Spleen (tissue), 11 donors: ENCODE measurements around the gene TET3. TPM values are rescaled to one million over a fixed set of nuclear protein-coding genes. Genes with fewer than 3 reads are reported as not detected.
A peak's percentile ranks its signal among the peaks of the same experiment; 100 is the strongest.

ENCODE experiments used
- DNase-seq: peaks from one replicate; pipeline ENCODE4 v3.0.0-alpha.2; 2020
- H3K27ac ChIP-seq, 8 donors: fragments of 200-600 bp; sonication (generic) in 7 of 8; 1 replicate in 4 of 8; 2 replicates in 4 of 8; pipeline versions ENCODE4 v1.5.0 to v1.8.0; 2016 to 2021; ENCODE audit warnings: inconsistent platforms in 4 of 8, mild to moderate bottlenecking in 4 of 8, moderate library complexity in 1 of 8
- H3K27me3 ChIP-seq, 7 donors: fragments of 200-600 bp; sonication (generic) in 6 of 7; replicated peaks in 1 of 7; 1 replicate in 4 of 7; 2 replicates in 3 of 7; pipeline versions ENCODE4 v1.5.0 to v1.8.0; 2016 to 2021; ENCODE audit warnings: inconsistent platforms in 3 of 7, mild to moderate bottlenecking in 1 of 7
- H3K36me3 ChIP-seq, 6 donors: fragments of 200-600 bp; sonication (generic) in 5 of 6; 1 replicate in 4 of 6; 2 replicates in 2 of 6; pipeline versions ENCODE4 v1.5.0 to v1.8.0; 2016 to 2021; ENCODE audit warnings: inconsistent platforms in 2 of 6
- H3K4me1 ChIP-seq, 6 donors: fragments of 200-600 bp; sonication (generic) in 5 of 6; 1 replicate in 3 of 6; 2 replicates in 3 of 6; pipeline versions ENCODE4 v1.5.0 to v1.8.0; 2016 to 2021; ENCODE audit warnings: inconsistent platforms in 3 of 6
- H3K4me3 ChIP-seq, 8 donors: fragments of 200-600 bp; sonication (generic) in 7 of 8; 1 replicate in 4 of 8; 2 replicates in 4 of 8; pipeline versions ENCODE4 v1.5.0 to v1.8.0; 2016 to 2021; ENCODE audit warnings: inconsistent platforms in 4 of 8, mild to moderate bottlenecking in 4 of 8, moderate library complexity in 2 of 8
- H3K9me3 ChIP-seq, 8 donors: fragments of 200-600 bp; sonication (generic) in 7 of 8; 1 replicate in 4 of 8; 2 replicates in 4 of 8; pipeline versions ENCODE4 v1.5.0 to v1.8.0; 2016 to 2021; ENCODE audit warnings: inconsistent platforms in 4 of 8
- POLR2A ChIP-seq, 3 donors: fragments of 450-650 bp; IDR thresholded peaks; one replicate each; pipeline ENCODE4 v1.5.1; 2017; ENCODE audit warnings: antibody characterized with exemption in 3 of 3, mild to moderate bottlenecking in 1 of 3
- POLR2AphosphoS5 ChIP-seq, 3 donors: sonication (generic); formaldehyde crosslinking; IDR thresholded peaks; one replicate each; pipeline ENCODE4 v1.5.1; 2017; ENCODE audit warnings: antibody characterized with exemption in 3 of 3
- WGBS, 5 donors: extraction: QIAGEN DNeasy Blood & Tissue Kit in 3 of 5; methylation state at CpG; one replicate each; pipeline versions ENCODE4 v1.1.5 to v1.1.7; 2013 to 2018; 5-methylcytosine and 5-hydroxymethylcytosine counted together
- intact Hi-C: fragments of 100-400 bp; cut with DNase I; formaldehyde crosslinking; loops from one replicate; pipeline ENCODE4 v1.15.0; 2023; ENCODE audit warnings: low total_unique reads
- polyA plus RNA-seq, 3 donors: library from polyadenylated mRNA; stranded (reverse); fragments of 200-250 nt; gene quantifications; one replicate each; pipeline ENCODE4 v1.2.1, GENCODE V29; 2013
- total RNA-seq, 7 donors: library from RNA; depleted of rRNA in 3 of 7; stranded (reverse); fragments of >200 nt in 3 of 7; fragmentation: NEBNext Ultra II Directional in 4 of 7; extraction: Animal tissue kit (Norgen Biotek cat#: 25700) in 4 of 7; gene quantifications; one replicate each; pipeline versions ENCODE4 v1.1.0 to v1.2.1, GENCODE V29; 2016 to 2021
- TF ChIP-seq, protein P1 (sequence below), 11 experiments: fragments of 200-600 bp in 7 of 11; fragments of 450-650 bp in 4 of 11; sonication (generic) in 4 of 11; IDR thresholded peaks in 8 of 11; conservative IDR thresholded peaks in 3 of 11; 1 replicate in 7 of 11; 2 replicates in 4 of 11; pipeline versions ENCODE4 v1.4.0 to v1.8.0; 2016 to 2021; ENCODE audit warnings: antibody characterized with exemption in 11 of 11, inconsistent platforms in 4 of 11, mild to moderate bottlenecking in 1 of 11
- donor health status: healthy with polysubstance abuse.
- donor health status: DM: no; HTN: no; CAD: no; lungs with moderate emphysema.
- donor health status: DM: no; HTN: no; CAD: no.
- donor health status: Bipolar disorder and iron deficiency.
- donor health status: healthy.
- donor health status: DM: no; HTN: no; CAD: no.
- donor health status: DM: yes; HTN: yes; CAD: no.

Gene TET3
- total and polyA plus RNA-seq, 10 donors, result 1.6 to 27.6 (median 19.9) TPM

DNA sequence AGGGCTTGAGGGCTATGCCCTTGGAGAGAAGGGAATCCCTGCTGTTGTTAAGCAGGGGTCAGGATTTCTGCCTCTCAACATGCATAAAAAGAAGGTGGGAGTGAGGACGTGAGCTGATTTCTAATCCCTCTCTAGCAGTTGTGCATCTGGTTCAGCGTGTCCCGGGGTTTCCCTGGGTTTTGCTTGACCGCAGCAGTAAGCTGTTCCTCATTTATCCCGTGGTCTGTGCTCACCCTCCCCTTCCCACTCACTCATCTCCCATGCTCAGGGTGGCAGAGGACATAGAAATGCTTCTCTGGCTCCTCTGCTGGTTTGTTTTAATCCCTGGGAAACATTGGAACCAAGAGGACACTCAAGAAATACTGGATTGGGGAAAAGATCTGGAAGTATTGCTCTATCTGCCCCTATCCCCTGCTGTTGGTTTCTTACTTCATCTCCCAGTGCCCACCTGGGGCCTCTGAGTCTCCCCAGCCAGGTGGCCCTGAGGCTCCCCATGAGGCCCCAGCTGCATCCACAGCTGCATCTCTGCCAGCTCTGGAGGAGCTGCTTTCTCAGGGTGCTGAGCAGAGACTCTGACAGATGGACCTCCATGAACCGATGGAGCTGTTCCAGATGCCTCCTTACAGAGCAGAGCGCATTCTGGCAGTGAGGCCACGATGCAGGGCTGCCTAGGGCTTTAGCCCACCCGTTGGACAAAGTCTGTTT, 36.1 kb downstream of the TET3 start:
- H3K9me3 ChIP-seq, result no peaks in the 10 kb centered on the region
- H3K27me3 ChIP-seq, result no peaks in the 10 kb centered on the region
- H3K4me3 ChIP-seq, result no peak overlapping the region
- DNase-seq, result peak; percentile 72
- H3K27ac ChIP-seq, result peak overlapping the region in 1 of 8 donors; percentile 9
- H3K4me1 ChIP-seq, result peaks cover 4 to 71% (median 34%) of the 10 kb centered on the region in 6 donors
- WGBS, 5 donors, result 56 to 69% (median 67%) methylated on average over 9 of the region's 9 CpGs
- H3K36me3 ChIP-seq, result peaks cover 0 to 6% (median 0%) of the 10 kb centered on the region in 6 donors
- intact Hi-C loops, result no loop called here
- TF ChIP-seq POLR2AphosphoS5 (IDR thresholded peaks at IDR 0.05), result peak in 1 of 3 donors; percentile 29
- TF ChIP-seq POLR2A (IDR thresholded peaks at IDR 0.05), result no peak

DNA sequence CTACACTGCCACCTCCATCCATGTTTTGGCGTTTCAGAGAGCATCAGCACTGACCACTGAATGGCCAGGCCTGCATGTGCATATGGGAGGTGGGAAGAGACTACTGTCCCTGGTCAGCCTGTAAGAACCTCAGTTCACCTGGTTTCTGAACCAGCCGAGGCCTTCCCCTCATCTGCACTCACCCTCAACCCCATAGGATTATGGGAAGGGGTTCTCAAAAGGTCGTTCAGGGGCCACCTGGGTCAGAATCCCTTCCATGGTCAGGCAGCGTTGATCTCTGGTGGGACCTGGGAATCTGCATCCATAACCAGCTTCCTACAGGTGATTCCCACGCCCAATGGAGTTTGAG, 36.7 kb downstream of the TET3 start:
- WGBS, 5 donors, result 84 to 91% (median 86%) methylated on average over 5 of the region's 5 CpGs
- TF ChIP-seq, protein P1, sequence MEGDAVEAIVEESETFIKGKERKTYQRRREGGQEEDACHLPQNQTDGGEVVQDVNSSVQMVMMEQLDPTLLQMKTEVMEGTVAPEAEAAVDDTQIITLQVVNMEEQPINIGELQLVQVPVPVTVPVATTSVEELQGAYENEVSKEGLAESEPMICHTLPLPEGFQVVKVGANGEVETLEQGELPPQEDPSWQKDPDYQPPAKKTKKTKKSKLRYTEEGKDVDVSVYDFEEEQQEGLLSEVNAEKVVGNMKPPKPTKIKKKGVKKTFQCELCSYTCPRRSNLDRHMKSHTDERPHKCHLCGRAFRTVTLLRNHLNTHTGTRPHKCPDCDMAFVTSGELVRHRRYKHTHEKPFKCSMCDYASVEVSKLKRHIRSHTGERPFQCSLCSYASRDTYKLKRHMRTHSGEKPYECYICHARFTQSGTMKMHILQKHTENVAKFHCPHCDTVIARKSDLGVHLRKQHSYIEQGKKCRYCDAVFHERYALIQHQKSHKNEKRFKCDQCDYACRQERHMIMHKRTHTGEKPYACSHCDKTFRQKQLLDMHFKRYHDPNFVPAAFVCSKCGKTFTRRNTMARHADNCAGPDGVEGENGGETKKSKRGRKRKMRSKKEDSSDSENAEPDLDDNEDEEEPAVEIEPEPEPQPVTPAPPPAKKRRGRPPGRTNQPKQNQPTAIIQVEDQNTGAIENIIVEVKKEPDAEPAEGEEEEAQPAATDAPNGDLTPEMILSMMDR (IDR thresholded peaks at IDR 0.05 in 8 of 11, conservative IDR thresholded peaks at IDR 0.05 in 3 of 11), result no peak
- no peak for TF ChIP-seq POLR2AphosphoS5 (IDR thresholded peaks at IDR 0.05)
- TF ChIP-seq POLR2A (IDR thresholded peaks at IDR 0.05), result no peak
- Histone ChIP-seq H3K4me3 (no peak overlapping the region), H3K9me3 (no peaks in the 10 kb centered on the region), H3K27ac (peak overlapping the region in 2 of 8 donors; percentile 1 to 3), H3K4me1 (peaks cover 9 to 77% (median 39%) of the 10 kb centered on the region in 6 donors), H3K36me3 (peaks cover 0 to 6% (median 0%) of the 10 kb centered on the region in 6 donors), H3K27me3 (no peaks in the 10 kb centered on the region)
- intact Hi-C loops, result no loop called here
- DNase-seq, result peak; percentile 66

DNA sequence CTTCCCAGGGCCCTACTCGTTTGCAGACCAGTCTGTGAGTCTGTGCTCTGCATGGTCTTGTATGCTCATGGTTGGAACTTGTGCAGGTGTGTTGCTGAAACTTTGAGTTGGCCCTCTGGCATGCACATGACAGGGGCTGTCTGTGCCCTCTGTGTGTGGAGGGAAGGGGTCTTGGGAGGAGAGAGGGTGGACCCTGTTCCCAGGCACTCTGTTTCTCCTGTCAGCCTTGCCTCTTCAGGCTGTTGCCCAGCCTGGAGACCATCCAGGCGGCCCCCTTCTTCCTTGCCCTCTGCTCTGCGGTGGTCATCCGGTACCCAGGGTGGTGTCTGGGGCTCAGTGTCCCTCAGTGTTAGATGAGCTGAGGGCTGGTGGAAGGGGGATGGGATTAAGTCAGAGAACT, 39.5 kb downstream of the TET3 start:
- Histone ChIP-seq H3K27me3 (no peaks in the 10 kb centered on the region), H3K4me3 (no peak overlapping the region), H3K36me3 (peaks cover 0 to 6% (median 0%) of the 10 kb centered on the region in 6 donors), H3K9me3 (peaks cover 0 to 4% (median 0%) of the 10 kb centered on the region in 8 donors), H3K27ac (no peak overlapping the region), H3K4me1 (peaks cover 10 to 89% (median 55%) of the 10 kb centered on the region in 6 donors)
- intact Hi-C loops, result no loop called here
- TF ChIP-seq POLR2AphosphoS5 (IDR thresholded peaks at IDR 0.05), result no peak
- peak; percentile 62 for DNase-seq
- 73 to 87% (median 84%) methylated on average over 4 of the region's 4 CpGs for WGBS, 5 donors

DNA sequence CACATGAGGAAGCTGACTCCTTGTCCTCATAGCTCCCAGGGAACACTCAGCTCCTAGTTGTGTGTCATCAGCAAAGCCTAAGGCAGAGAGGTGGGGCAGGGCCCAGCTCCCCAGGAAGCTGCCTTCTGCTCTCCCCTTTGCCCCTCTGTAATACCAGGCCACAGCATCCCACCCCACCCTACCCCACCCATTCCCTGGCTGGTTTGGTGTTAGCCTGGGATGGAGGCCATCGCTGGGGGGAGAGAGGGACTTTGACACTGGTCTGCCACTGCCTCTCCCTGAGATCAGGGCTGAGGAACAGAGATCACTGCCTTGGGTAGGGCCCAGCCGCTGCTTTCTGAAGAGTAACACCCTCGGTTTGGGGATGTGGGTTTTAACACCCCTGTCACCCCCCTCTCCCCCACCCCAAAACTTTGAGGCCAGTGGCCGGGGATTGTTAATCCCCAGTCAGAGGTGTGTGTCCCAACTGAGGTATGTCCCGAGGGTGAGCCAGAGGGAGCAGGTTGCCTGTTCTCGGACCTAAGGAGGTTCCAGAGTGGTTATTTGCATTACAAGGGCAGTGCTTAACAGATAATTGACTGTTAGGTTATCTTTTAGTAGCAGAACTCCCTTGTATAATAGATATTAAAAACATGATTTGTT, 41.4 kb downstream of the TET3 start:
- peaks cover 10 to 89% (median 56%) of the 10 kb centered on the region in 6 donors for H3K4me1 ChIP-seq
- no peak overlapping the region for H3K4me3 ChIP-seq
- H3K27me3 ChIP-seq, result no peaks in the 10 kb centered on the region
- no peaks in the 10 kb centered on the region for H3K36me3 ChIP-seq
- H3K9me3 ChIP-seq, result peaks cover 0 to 4% (median 0%) of the 10 kb centered on the region in 8 donors
- DNase-seq, result peak; percentile 76
- intact Hi-C loops, result no loop called here
- 42 to 48% (median 45%) methylated on average over 6 of the region's 6 CpGs for WGBS, 5 donors
- H3K27ac ChIP-seq, result peak overlapping the region in 5 of 8 donors; percentile 23 to 69 (median 61)
- TF ChIP-seq POLR2AphosphoS5 (IDR thresholded peaks at IDR 0.05) (no peak), POLR2A (IDR thresholded peaks at IDR 0.05) (no peak)
- TF ChIP-seq, protein P1 (IDR thresholded peaks at IDR 0.05 in 8 of 11, conservative IDR thresholded peaks at IDR 0.05 in 3 of 11), result no peak

DNA sequence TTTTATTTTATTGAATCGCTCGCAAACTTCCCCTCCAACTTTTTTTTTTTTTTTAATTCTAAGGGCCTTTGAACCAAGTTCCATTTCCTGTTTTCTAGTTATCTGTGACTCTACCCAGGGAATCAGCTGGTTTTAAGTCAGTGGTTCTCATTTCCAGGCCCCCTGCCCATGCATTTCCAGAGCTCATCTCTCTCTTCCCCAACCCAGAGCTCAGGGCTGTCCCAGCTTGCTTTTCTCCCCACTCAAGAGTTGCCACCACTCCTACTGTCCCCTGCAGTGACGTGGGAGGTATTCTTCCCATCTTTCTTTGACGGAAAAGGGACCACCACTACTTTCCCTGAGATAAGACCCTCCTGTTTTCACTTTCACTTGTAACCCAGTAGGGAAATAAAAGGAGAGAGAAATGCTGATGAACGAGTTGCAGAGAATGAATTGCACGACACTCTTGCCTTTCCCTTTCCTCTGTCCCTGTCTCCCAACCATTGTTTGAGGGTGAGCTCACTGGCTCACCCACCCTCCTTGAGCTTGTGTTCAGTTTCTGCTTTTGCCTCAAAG, 42.1 kb downstream of the TET3 start:
- TF ChIP-seq POLR2A (IDR thresholded peaks at IDR 0.05) (no peak), POLR2AphosphoS5 (IDR thresholded peaks at IDR 0.05) (no peak)
- TF ChIP-seq, protein P1 (IDR thresholded peaks at IDR 0.05 in 8 of 11, conservative IDR thresholded peaks at IDR 0.05 in 3 of 11), result no peak
- no peaks in the 10 kb centered on the region for H3K27me3 ChIP-seq
- DNase-seq, result no peak
- H3K9me3 ChIP-seq, result peaks cover 0 to 4% (median 0%) of the 10 kb centered on the region in 8 donors
- H3K27ac ChIP-seq, result peak overlapping the region in 4 of 8 donors; percentile 28 to 64 (median 50)
- intact Hi-C loops, result no loop called here
- H3K4me3 ChIP-seq, result no peak overlapping the region
- H3K4me1 ChIP-seq, result peaks cover 16 to 89% (median 57%) of the 10 kb centered on the region in 6 donors
- 36 to 41% (median 37%) methylated on average over 6 of the region's 6 CpGs for WGBS, 5 donors
- H3K36me3 ChIP-seq, result no peaks in the 10 kb centered on the region
